HCT116 (cell line): ENCODE results near the gene SPTBN1. TPM values are rescaled to one million over a fixed set of nuclear protein-coding genes. Genes with fewer than 3 reads are reported as not detected.

Source experiments
- ATAC-seq: fragments of 200-7000 bp; cut with Tn5 transposase; 2 replicates; pipeline ENCODE4 v1.9.1; 2020; ENCODE audit warnings: mild to moderate bottlenecking, moderate library complexity
- BruUV-seq: library from RNA; stranded (reverse); fragments of 400-500 nt; replicated peaks from 2 replicates; lab custom pipeline; 2021; lab: Mats Ljungman, UMichigan
- CTCF ChIA-PET: fragments of 300-600 bp; sonication (Branson Sonifier 250); formaldehyde crosslinking; loops from one replicate; lab custom pipeline; 2021; ENCODE audit warnings: antibody characterized with exemption; lab: Charles Lee
- POLR2A ChIA-PET: fragments of 300-600, 350-600 bp; sonication (Branson Sonifier 250); formaldehyde crosslinking; loops from one replicate; lab custom pipeline; 2021; ENCODE audit warnings: antibody characterized with exemption; lab: Charles Lee
- RAD21 ChIA-PET, 2 experiments: fragments of 300-600 bp; sonication (Branson Sonifier 250); formaldehyde crosslinking; loops; one replicate each; lab custom pipeline; 2023; ENCODE audit warnings: low total read pairs in 2 of 2; ENCODE audit not compliant: uncharacterized antibody in 2 of 2, unreplicated experiment in 2 of 2, low non-redundant PET in 1 of 2; lab: Charles Lee
- DNase-seq: peaks from one replicate; pipeline ENCODE4 v3.0.0-alpha.2; 2010; ENCODE audit warnings: low read depth, low spot score
- H2AFZ ChIP-seq: fragments of 200-600 bp; shearing (Covaris generic), sonication (generic); 2 replicates; pipeline ENCODE4 v1.6.1; 2017; ENCODE audit warnings: low read depth, mixed run types, mixed read lengths, antibody characterized with exemption, low read length; ENCODE audit not compliant: poor library complexity, severe bottlenecking
- H3K27ac ChIP-seq: 2 replicates; pipeline ENCODE4 v1.5.1; 2012; ENCODE audit warnings: low read depth, low read length
- H3K27me3 ChIP-seq: fragments of 200-600 bp; sonication (generic); 2 replicates; pipeline ENCODE4 v1.6.1; 2016; ENCODE audit warnings: mixed run types, low read length, mixed read lengths; ENCODE audit not compliant: insufficient read depth
- H3K36me3 ChIP-seq, 2 experiments: fragments of 200-500 bp in 1 of 2; fragments of 200-600 bp in 1 of 2; sonication (Bioruptor generic) in 1 of 2; sonication (generic) in 1 of 2; 2 replicates each; pipeline versions ENCODE4 v1.5.1 to v1.6.1; 2014 to 2016; ENCODE audit warnings: low read length in 2 of 2, inconsistent platforms in 1 of 2, mixed read lengths in 1 of 2, mixed run types in 1 of 2; ENCODE audit not compliant: insufficient read depth in 2 of 2, control insufficient read depth in 1 of 2
- H3K4me1 ChIP-seq, 2 experiments: fragments of 200-600 bp in 1 of 2; sonication (generic) in 1 of 2; 2 replicates each; pipeline versions ENCODE4 v1.5.1 to v1.6.1; 2012 to 2017; ENCODE audit warnings: low read length in 2 of 2, inconsistent platforms in 1 of 2, mild to moderate bottlenecking in 1 of 2, mixed read lengths in 1 of 2, mixed run types in 1 of 2, moderate library complexity in 1 of 2; ENCODE audit not compliant: insufficient read depth in 2 of 2, control insufficient read depth in 1 of 2
- H3K4me2 ChIP-seq: fragments of 200-600 bp; sonication (generic); 2 replicates; pipeline ENCODE4 v1.6.1; 2017; ENCODE audit warnings: mixed run types, low read length, mixed read lengths
- H3K4me3 ChIP-seq, 2 experiments: fragments of 200-600 bp in 1 of 2; sonication (generic) in 1 of 2; replicated peaks in 1 of 2; 2 replicates each; pipeline ENCODE4 v1.5.1; 2011 to 2016; ENCODE audit warnings: low read length in 2 of 2, control low read depth in 1 of 2, low read depth in 1 of 2, mild to moderate bottlenecking in 1 of 2, mixed read lengths in 1 of 2, mixed run types in 1 of 2
- H3K79me2 ChIP-seq: fragments of 200-600 bp; sonication (generic); 2 replicates; pipeline ENCODE4 v1.6.1; 2017; ENCODE audit warnings: mild to moderate bottlenecking, mixed run types, low read length, moderate library complexity, mixed read lengths; ENCODE audit not compliant: insufficient read depth
- H3K9ac ChIP-seq: fragments of 200-600 bp; sonication (generic); 2 replicates; pipeline ENCODE4 v1.6.1; 2016; ENCODE audit warnings: low read length, mixed read lengths
- H3K9me2 ChIP-seq: fragments of 200-600 bp; sonication (generic), shearing (Covaris generic); 2 replicates; pipeline ENCODE4 v1.6.1; 2017; ENCODE audit warnings: mixed run types, mild to moderate bottlenecking, moderate library complexity; ENCODE audit not compliant: insufficient read depth
- H3K9me3 ChIP-seq, 2 experiments: fragments of 200-500 bp in 1 of 2; fragments of 200-600 bp in 1 of 2; sonication (Bioruptor generic) in 1 of 2; sonication (generic) in 1 of 2; 2 replicates each; pipeline ENCODE4 v1.6.1; 2014 to 2017; ENCODE audit warnings: low read length in 2 of 2, mixed read lengths in 2 of 2, inconsistent platforms in 1 of 2, low read depth in 1 of 2, mild to moderate bottlenecking in 1 of 2, mixed run types in 1 of 2, moderate library complexity in 1 of 2; ENCODE audit not compliant: control insufficient read depth in 1 of 2, insufficient read depth in 1 of 2
- H4K20me1 ChIP-seq: fragments of 200-600 bp; sonication (generic), shearing (Covaris generic); 2 replicates; pipeline ENCODE4 v1.6.1; 2017; ENCODE audit warnings: mixed run types, mild to moderate bottlenecking, moderate library complexity; ENCODE audit not compliant: insufficient read depth
- CBX3 ChIP-seq: IDR thresholded peaks from 2 replicates; pipeline ENCODE4 v1.6.1; 2012; ENCODE audit warnings: low read depth
- CEBPB ChIP-seq: IDR thresholded peaks from 2 replicates; pipeline ENCODE4 v1.6.1; 2012; ENCODE audit warnings: low read depth
- CTCF ChIP-seq, 3 experiments: fragments of 200-600 bp in 1 of 3; sonication (generic) in 1 of 3; IDR thresholded peaks in 2 of 3; conservative IDR thresholded peaks in 1 of 3; 2 replicates each; pipeline ENCODE4 v1.5.1; 2012 to 2017; ENCODE audit warnings: low read depth in 2 of 3, low read length in 2 of 3, antibody characterized with exemption in 1 of 3, borderline replicate concordance in 1 of 3, control low read depth in 1 of 3, mild to moderate bottlenecking in 1 of 3, mixed read lengths in 1 of 3, mixed run types in 1 of 3, moderate library complexity in 1 of 3; ENCODE audit not compliant: insufficient read depth in 1 of 3
- EGR1 ChIP-seq: IDR thresholded peaks from 2 replicates; pipeline ENCODE4 v1.6.1; 2012; ENCODE audit warnings: low read depth
- ELF1 ChIP-seq: IDR thresholded peaks from 2 replicates; pipeline ENCODE4 v1.6.1; 2012; ENCODE audit warnings: low read depth, borderline replicate concordance
- EZH2 ChIP-seq: fragments of 200-600 bp; sonication (generic); IDR thresholded peaks from 2 replicates; pipeline ENCODE4 v1.6.1; 2017; ENCODE audit warnings: antibody characterized with exemption, mixed run types
- EZH2phosphoT487 ChIP-seq: fragments of 200-600 bp; IDR thresholded peaks from 2 replicates; pipeline ENCODE4 v1.6.1; 2018; ENCODE audit warnings: antibody characterized with exemption, borderline replicate concordance
- FOSL1 ChIP-seq: IDR thresholded peaks from 2 replicates; pipeline ENCODE4 v1.6.1; 2012; ENCODE audit warnings: low read depth
- JUND ChIP-seq: IDR thresholded peaks from 2 replicates; pipeline ENCODE4 v1.6.1; 2012
- MAX ChIP-seq: IDR thresholded peaks from 2 replicates; pipeline ENCODE4 v1.6.1; 2012
- POLR2A ChIP-seq: IDR thresholded peaks from 2 replicates; pipeline ENCODE4 v1.7.0; 2011; ENCODE audit warnings: borderline replicate concordance; ENCODE audit not compliant: insufficient read depth, insufficient read length; ENCODE audit errors: extremely low read depth
- RAD21 ChIP-seq: IDR thresholded peaks from 2 replicates; pipeline ENCODE4 v1.6.1; 2012; ENCODE audit warnings: low read depth, mild to moderate bottlenecking
- REST ChIP-seq: IDR thresholded peaks from 2 replicates; pipeline ENCODE4 v1.6.1; 2012; ENCODE audit warnings: low read depth
- SIN3A ChIP-seq: IDR thresholded peaks from 2 replicates; pipeline ENCODE4 v1.6.1; 2012; ENCODE audit warnings: low read depth
- SP1 ChIP-seq: IDR thresholded peaks from 2 replicates; pipeline ENCODE4 v1.6.1; 2012; ENCODE audit warnings: low read depth
- TCF7L2 ChIP-seq: IDR thresholded peaks from 2 replicates; pipeline ENCODE4 v1.7.0; 2011; ENCODE audit warnings: borderline replicate concordance, inconsistent platforms; ENCODE audit not compliant: insufficient read depth, insufficient read length; ENCODE audit errors: extremely low read depth
- YY1 ChIP-seq: IDR thresholded peaks from 2 replicates; pipeline ENCODE4 v1.6.1; 2011; ENCODE audit warnings: low read length, low read depth, moderate library complexity, mild to moderate bottlenecking; ENCODE audit not compliant: insufficient replicate concordance; ENCODE audit errors: extremely low read depth
- ZBTB33 ChIP-seq: IDR thresholded peaks from 2 replicates; pipeline ENCODE4 v1.6.1; 2011; ENCODE audit warnings: mild to moderate bottlenecking, low read length, moderate library complexity; ENCODE audit not compliant: insufficient replicate concordance; ENCODE audit errors: extremely low read depth
- ZFX ChIP-seq: fragments of 450-650 bp; IDR thresholded peaks from 2 replicates; pipeline ENCODE4 v1.6.1; 2017
- ZNF274 ChIP-seq: fragments of 200-500 bp; sonication (Bioruptor generic); IDR thresholded peaks from 2 replicates; pipeline ENCODE4 v1.6.1; 2014; ENCODE audit warnings: mild to moderate bottlenecking, low read depth, low read length, inconsistent platforms
- intact Hi-C: fragments of 100-400 bp; cut with micrococcal nuclease; formaldehyde crosslinking; loops from 2 replicates; pipeline ENCODE4 v1.10.0; 2022
- total RNA-seq: library from RNA; stranded (reverse); gene quantifications from one replicate; pipeline ENCODE4 v1.2.1, GENCODE V29; 2021; ENCODE audit not compliant: unreplicated experiment

SPTBN1 gene
- total RNA-seq, 1 experiment from 2014 or later = 84.4 TPM

DNA sequence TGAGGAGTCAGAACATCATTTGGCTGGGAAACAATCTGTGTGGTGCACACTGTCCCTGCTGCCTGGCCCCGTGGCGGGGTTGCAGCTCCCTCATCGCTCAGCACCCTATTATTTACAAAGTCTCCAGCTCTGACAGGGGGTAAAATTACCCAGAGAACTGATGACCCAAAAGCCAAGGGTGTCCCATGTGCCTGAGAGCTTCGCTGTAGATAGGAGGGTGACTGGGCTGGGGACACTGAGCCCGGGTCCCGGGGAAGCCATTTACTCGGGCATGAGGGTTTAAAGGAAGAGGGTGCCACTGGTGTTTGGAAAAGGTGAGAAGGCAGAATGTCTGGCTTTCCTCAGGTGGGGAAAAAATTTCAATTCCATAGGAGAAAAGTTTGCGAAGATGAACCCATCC, 219.2 kb downstream of the SPTBN1 start (continued):
- TF ChIP-seq RAD21 (no peak), SIN3A (no peak), TCF7L2 (no peak)
- TF ChIP-seq, all 23 proteins: peak for 0

DNA sequence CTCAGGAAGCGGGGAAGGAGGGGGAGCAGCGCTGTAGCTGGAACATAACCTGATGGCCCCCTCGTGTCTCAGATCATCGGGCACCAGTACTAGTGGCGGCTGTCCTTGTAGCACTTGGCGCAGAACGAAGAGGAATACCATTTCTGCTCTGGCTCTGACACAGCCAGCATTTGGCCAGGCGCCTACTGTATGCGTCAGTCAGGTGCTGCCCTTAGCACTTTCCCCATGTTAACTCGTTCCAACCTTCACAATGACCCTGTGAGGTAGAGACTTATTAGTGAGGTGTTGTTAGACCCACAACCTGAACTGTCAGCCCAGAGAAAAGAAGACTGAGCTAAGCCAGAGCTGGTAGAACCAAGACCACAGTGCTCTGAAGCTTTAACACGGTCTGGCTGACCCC, 219.6 kb downstream of the SPTBN1 start:
- TF ChIP-seq ZFX (no peak), SP1 (no peak), YY1 (no peak), MAX (no peak), POLR2A (no peak), EZH2 (no peak), CEBPB (no peak), REST (no peak), EZH2phosphoT487 (no peak), ZNF274 (no peak), JUND (no peak), FOSL1 (no peak), CTCF (IDR thresholded peaks at IDR 0.05 in 2 of 3, conservative IDR thresholded peaks at IDR 0.05 in 1 of 3; ENCODE audit: borderline replicate concordance in 1 of 3, insufficient read depth in 1 of 3, low read depth in 2 of 3, low read length in 2 of 3) (no peak), CBX3 (no peak), RAD21 (no peak), EGR1 (no peak), ZBTB33 (no peak), ELF1 (no peak), TCF7L2 (no peak)
- DNase-seq (no peak), ATAC-seq (no peak)
- Histone ChIP-seq H3K4me2 (no peak overlapping the region), H3K36me3 (no peaks in the 10 kb centered on the region), H3K4me1 (no peaks in the 10 kb centered on the region; a peak in 1 of 4 replicates), H2AFZ (no peak overlapping the region), H3K27me3 (no peaks in the 10 kb centered on the region), H3K4me3 (no peak overlapping the region), H3K79me2 (no peaks in the 10 kb centered on the region), H3K9ac (no peak overlapping the region), H4K20me1 (no peaks in the 10 kb centered on the region), H3K9me3 (no peaks in the 10 kb centered on the region), H3K9me2 (no peaks in the 10 kb centered on the region), H3K27ac (no peak overlapping the region)
- intact Hi-C loops = no loop called here
- ChIA-PET RAD21 (no interaction called here), POLR2A (no interaction called here), CTCF (interaction anchor here (1.2 to 1.3 kb wide), 2 partner anchors 10 to 569 kb away, joined by 4 to 5 read pairs; no protein-coding TSS in a partner anchor)
- no TSS peak for BruUV-seq
